Measurements from ENCODE around the gene ENDOV. TPM values are rescaled to one million over a fixed set of nuclear protein-coding genes. Genes with fewer than 3 reads are reported as not detected.

Gene ENDOV
- total RNA-seq, 4 donors from 2014 or later: 13.2 to 72.6 (median 36.8) TPM

- Histone ChIP-seq H3K4me1 (peaks cover 0 to 13% (median 5%) of the 10 kb centered on the region in 4 donors), H3K27me3 (no peaks in the 10 kb centered on the region), H3K36me3 (no peaks in the 10 kb centered on the region), H3K9me3 (no peaks in the 10 kb centered on the region), H3K4me3 (no peak overlapping the region), H3K27ac (no peak overlapping the region)
- no peak for DNase-seq
- no peak for TF ChIP-seq CTCF (IDR thresholded peaks at IDR 0.05)
- TF ChIP-seq POLR2A (IDR thresholded peaks at IDR 0.05): no peak
Measured at GRCh38 chr17:80452173-80452915, 37.4 kb downstream of the ENDOV start.

GRCh38 chr17:80453126-80453997, 38.4 kb downstream of the ENDOV start:
- Histone ChIP-seq H3K4me1 (peaks cover 0 to 13% (median 5%) of the 10 kb centered on the region in 4 donors), H3K36me3 (no peaks in the 10 kb centered on the region), H3K27ac (peak overlapping the region in 1 of 4 donors; percentile 92), H3K4me3 (peak overlapping the region in 3 of 4 donors; percentile 77 to 92 (median 77)), H3K9me3 (no peaks in the 10 kb centered on the region), H3K27me3 (no peaks in the 10 kb centered on the region)
- DNase-seq: no peak
- no peak for TF ChIP-seq POLR2A (IDR thresholded peaks at IDR 0.05)
- TF ChIP-seq CTCF (IDR thresholded peaks at IDR 0.05): no peak

GRCh38 chr17:80453998-80454556, 39.1 kb downstream of the ENDOV start:
- no peaks in the 10 kb centered on the region for H3K9me3 ChIP-seq
- no peak for DNase-seq
- H3K36me3 ChIP-seq: no peaks in the 10 kb centered on the region
- H3K4me3 ChIP-seq: peak overlapping the region; percentile 76 to 92 (median 77)
- no peak for TF ChIP-seq CTCF (IDR thresholded peaks at IDR 0.05)
- TF ChIP-seq POLR2A (IDR thresholded peaks at IDR 0.05): no peak
- peaks cover 0 to 13% (median 5%) of the 10 kb centered on the region in 4 donors for H3K4me1 ChIP-seq
- H3K27ac ChIP-seq: peak overlapping the region; percentile 92 to 96 (median 94)
- H3K27me3 ChIP-seq: no peaks in the 10 kb centered on the region

- peak overlapping the region; percentile 92 to 96 (median 94) for H3K27ac ChIP-seq
- H3K36me3 ChIP-seq: no peaks in the 10 kb centered on the region
- H3K4me1 ChIP-seq: peaks cover 0 to 13% (median 5%) of the 10 kb centered on the region in 4 donors
- DNase-seq: peak; percentile 91 to 98 (median 97)
- no peaks in the 10 kb centered on the region for H3K9me3 ChIP-seq
- peak overlapping the region; percentile 76 to 92 (median 77) for H3K4me3 ChIP-seq
- H3K27me3 ChIP-seq: no peaks in the 10 kb centered on the region
- TF ChIP-seq POLR2A (IDR thresholded peaks at IDR 0.05) (peak; percentile 80 to 81), CTCF (IDR thresholded peaks at IDR 0.05) (peak in 1 of 6 experiments; percentile 12)
Measured at GRCh38 chr17:80454557-80455335, 39.8 kb downstream of the ENDOV start.

GRCh38 chr17:80455336-80455710, 40.4 kb downstream of the ENDOV start:
- TF ChIP-seq CTCF (IDR thresholded peaks at IDR 0.05) (no peak), POLR2A (IDR thresholded peaks at IDR 0.05) (no peak)
- H3K27ac ChIP-seq: peak overlapping the region; percentile 92 to 96 (median 94)
- DNase-seq: no peak
- H3K36me3 ChIP-seq: no peaks in the 10 kb centered on the region
- no peaks in the 10 kb centered on the region for H3K27me3 ChIP-seq
- H3K9me3 ChIP-seq: no peaks in the 10 kb centered on the region
- peak overlapping the region; percentile 76 to 92 (median 77) for H3K4me3 ChIP-seq
- peaks cover 0 to 9% (median 5%) of the 10 kb centered on the region in 4 donors for H3K4me1 ChIP-seq
